Colonic mucosa (tissue), 4 donors: ENCODE results near the gene MOSPD3. TPM values are rescaled to one million over a fixed set of nuclear protein-coding genes. Genes with fewer than 3 reads are reported as not detected.
A peak's percentile ranks its signal among the peaks of the same experiment; 100 is the strongest.

Source experiments
- DNase-seq: peaks from one replicate; pipeline ENCODE4 v3.0.0-alpha.2; 2020
- H3K27ac ChIP-seq: fragments of 200-600 bp; one replicate; pipeline ENCODE4 v1.8.0; 2021
- H3K27me3 ChIP-seq: fragments of 200-600 bp; one replicate; pipeline ENCODE4 v1.8.0; 2021
- H3K36me3 ChIP-seq: fragments of 200-600 bp; one replicate; pipeline ENCODE4 v1.8.0; 2021
- H3K4me1 ChIP-seq: fragments of 200-600 bp; one replicate; pipeline ENCODE4 v1.8.0; 2021; ENCODE audit warnings: mild to moderate bottlenecking
- H3K4me3 ChIP-seq: fragments of 200-600 bp; one replicate; pipeline ENCODE4 v1.8.0; 2021
- H3K9ac ChIP-seq, 2 donors: one replicate each; pipeline ENCODE4 v1.7.0; 2013; ENCODE audit warnings: control low read depth in 2 of 2, low read depth in 2 of 2, low read length in 2 of 2
- H3K9me3 ChIP-seq: fragments of 200-600 bp; one replicate; pipeline ENCODE4 v1.8.0; 2021
- intact Hi-C: fragments of 100-400 bp; cut with DNase I; formaldehyde crosslinking; loops from one replicate; pipeline ENCODE4 v1.14.1; 2022
- total RNA-seq, 2 donors: library from RNA; stranded (reverse); fragmentation: NEBNext Ultra II Directional in 1 of 2; extraction: Animal tissue kit (Norgen Biotek cat#: 25700) in 1 of 2; gene quantifications; one replicate each; pipeline ENCODE4 v1.2.1, GENCODE V29; 2021
- TF ChIP-seq, protein P1 (sequence below): fragments of 200-600 bp; IDR thresholded peaks from one replicate; pipeline ENCODE4 v1.8.0; 2022; ENCODE audit warnings: antibody characterized with exemption, mild to moderate bottlenecking
- donor health status: healthy.
- donor health status: DM: no; HTN: no; CAD: no.
- donor health status: DM: no; HTN: no; CAD: no.

MOSPD3 gene
- total RNA-seq, 2 donors from 2014 or later, result 15.1 to 16.9 TPM

DNA sequence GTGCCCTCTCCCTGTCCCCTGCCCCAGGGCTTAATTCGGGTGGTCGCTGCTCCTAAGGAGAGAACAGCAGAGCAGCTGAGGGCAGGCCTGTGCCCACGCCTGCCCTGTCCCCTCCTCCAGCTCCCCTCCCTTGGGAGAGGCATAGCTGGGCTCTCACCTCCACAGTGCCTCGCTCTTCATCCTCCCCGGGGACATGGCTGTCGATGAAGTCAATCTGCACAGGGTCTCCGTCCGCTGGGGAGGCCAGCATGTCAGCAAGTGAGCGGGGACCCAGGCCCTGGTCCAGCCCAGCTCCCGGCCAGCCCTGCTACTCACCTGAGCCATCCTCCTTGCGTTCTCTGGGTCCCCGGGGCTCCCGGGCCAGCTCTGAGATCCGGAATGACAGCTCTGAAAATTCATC lies 34.8 kb upstream of the MOSPD3 start:
- no peak for DNase-seq
- TF ChIP-seq, protein P1, sequence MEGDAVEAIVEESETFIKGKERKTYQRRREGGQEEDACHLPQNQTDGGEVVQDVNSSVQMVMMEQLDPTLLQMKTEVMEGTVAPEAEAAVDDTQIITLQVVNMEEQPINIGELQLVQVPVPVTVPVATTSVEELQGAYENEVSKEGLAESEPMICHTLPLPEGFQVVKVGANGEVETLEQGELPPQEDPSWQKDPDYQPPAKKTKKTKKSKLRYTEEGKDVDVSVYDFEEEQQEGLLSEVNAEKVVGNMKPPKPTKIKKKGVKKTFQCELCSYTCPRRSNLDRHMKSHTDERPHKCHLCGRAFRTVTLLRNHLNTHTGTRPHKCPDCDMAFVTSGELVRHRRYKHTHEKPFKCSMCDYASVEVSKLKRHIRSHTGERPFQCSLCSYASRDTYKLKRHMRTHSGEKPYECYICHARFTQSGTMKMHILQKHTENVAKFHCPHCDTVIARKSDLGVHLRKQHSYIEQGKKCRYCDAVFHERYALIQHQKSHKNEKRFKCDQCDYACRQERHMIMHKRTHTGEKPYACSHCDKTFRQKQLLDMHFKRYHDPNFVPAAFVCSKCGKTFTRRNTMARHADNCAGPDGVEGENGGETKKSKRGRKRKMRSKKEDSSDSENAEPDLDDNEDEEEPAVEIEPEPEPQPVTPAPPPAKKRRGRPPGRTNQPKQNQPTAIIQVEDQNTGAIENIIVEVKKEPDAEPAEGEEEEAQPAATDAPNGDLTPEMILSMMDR, result no peak
- intact Hi-C loops, result no loop called here
- no peak overlapping the region for H3K27ac ChIP-seq
- no peak overlapping the region for H3K9ac ChIP-seq
- no peaks in the 10 kb centered on the region for H3K9me3 ChIP-seq
- H3K27me3 ChIP-seq, result no peaks in the 10 kb centered on the region
- no peaks in the 10 kb centered on the region for H3K4me1 ChIP-seq
- no peak overlapping the region for H3K4me3 ChIP-seq
- H3K36me3 ChIP-seq, result peaks cover 24% of the 10 kb centered on the region

DNA sequence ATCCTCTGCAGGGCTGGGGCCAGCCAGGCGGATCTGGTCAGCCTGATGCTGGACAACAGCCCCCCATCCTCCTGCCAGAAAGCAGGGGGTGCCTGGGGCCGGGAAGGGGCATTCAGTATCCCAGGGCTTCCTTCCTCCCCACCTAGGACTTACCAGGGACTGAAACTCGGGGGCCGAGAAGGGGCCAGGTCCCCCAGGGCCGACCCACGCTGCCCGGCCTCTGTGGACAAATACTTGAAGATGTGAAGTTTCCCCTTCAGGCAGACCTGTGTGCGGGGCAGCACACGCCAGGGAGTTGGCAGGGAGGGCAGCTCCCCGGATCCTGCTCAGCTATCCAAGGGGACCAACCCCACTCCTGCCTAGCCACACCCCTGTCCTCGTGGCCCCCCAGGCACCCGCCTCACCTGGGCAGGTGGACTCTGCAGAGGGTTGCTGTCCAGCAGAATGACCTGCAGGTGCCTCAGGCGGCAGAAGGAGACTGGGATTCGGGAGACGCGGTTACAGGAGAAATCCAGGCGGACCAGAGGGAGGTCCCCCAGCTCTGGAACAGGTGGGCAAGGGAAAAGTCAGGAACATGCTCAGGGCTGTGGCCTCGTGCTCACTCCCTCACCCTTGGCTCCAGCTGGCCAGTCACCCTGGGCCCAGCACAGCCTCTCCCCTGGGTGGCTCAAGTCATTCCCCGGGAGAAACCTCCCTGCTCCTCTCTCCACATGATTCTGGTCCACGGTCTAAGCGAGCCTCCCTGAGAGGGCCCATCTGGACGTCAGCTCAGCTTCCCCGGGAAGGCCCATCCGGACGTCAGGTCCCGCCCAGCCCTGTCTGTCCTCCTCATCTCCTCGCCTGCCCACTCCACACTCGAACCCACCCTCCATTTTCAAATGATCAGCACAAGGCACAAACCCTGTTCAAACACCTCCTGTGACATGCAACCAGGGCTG lies 33.8 kb upstream of the MOSPD3 start:
- Histone ChIP-seq H3K4me3 (no peak overlapping the region), H3K27me3 (no peaks in the 10 kb centered on the region), H3K27ac (no peak overlapping the region), H3K9me3 (no peaks in the 10 kb centered on the region), H3K36me3 (peaks cover 24% of the 10 kb centered on the region), H3K4me1 (peaks cover 5% of the 10 kb centered on the region), H3K9ac (no peak overlapping the region)
- intact Hi-C loops, result no loop called here
- TF ChIP-seq, protein P1, result no peak
- no peak for DNase-seq

DNA sequence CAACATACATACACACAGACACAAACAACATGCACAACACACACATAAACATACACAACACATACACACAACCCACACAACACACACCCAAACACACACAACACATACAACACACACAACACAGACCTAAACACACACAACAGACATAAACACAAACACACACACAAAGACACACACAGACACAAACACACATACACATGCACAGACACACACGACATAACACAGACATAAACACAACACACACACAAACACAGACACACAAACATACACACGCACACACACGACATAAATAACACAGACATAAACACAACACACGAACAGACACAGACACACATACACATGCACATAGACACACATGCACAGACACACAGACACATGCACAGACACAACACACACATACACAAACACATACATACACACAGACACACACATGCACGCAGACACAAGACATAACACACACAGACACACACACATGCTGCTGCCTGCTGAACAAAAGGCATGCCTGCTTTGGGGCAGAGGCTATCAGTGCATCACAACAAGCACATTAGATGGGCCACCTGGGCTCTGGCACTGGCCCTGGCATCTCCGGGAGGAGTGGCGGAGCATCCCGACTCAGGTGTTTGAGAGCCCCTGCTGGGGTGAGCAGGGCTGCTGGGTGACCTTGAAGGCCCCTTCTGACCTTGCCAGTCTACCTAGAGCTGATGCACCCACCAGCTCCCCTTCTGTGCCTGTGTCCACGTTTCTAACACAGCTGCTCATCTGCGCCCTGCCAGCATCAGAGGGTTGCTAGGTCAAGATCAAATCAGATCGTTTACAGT lies 31.7 kb upstream of the MOSPD3 start:
- TF ChIP-seq, protein P1, result no peak
- Histone ChIP-seq H3K36me3 (peaks cover 24% of the 10 kb centered on the region), H3K27me3 (no peaks in the 10 kb centered on the region), H3K9me3 (no peaks in the 10 kb centered on the region), H3K9ac (no peak overlapping the region), H3K4me1 (peaks cover 16% of the 10 kb centered on the region), H3K27ac (no peak overlapping the region), H3K4me3 (no peak overlapping the region)
- DNase-seq, result no peak
- intact Hi-C loops, result no loop called here

DNA sequence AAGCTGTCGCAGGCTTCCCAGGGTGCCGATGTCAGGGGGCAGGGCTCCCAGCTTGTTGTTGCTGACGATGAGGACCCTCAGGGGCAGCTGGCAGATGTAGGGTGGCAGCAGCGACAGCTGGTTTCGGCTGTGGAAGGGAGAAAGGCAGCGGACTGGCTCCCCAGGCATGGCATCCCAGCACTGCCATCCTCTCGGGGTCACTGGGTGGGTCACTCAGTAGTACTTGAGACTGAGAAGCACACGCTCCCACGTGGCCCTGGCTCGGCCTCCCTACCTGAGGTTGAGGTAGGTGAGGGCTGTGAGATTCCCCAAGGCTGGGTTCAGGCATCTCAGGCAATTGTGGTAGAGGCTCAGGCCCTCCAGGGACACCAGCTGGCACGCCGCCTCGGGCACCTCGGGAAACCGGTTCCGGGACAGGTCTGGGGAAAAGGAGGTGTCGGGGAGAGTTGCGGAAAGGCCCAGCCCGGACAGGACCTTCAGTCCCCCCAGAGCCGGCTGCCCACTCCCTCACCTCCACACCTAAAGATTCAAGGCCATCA lies 30.2 kb upstream of the MOSPD3 start:
- intact Hi-C loops, result no loop called here
- H3K4me3 ChIP-seq, result no peak overlapping the region
- H3K27ac ChIP-seq, result no peak overlapping the region
- H3K27me3 ChIP-seq, result no peaks in the 10 kb centered on the region
- peaks cover 24% of the 10 kb centered on the region for H3K36me3 ChIP-seq
- no peak for DNase-seq
- H3K9ac ChIP-seq, result no peak overlapping the region
- no peaks in the 10 kb centered on the region for H3K9me3 ChIP-seq
- TF ChIP-seq, protein P1, result no peak
- peaks cover 16% of the 10 kb centered on the region for H3K4me1 ChIP-seq

DNA sequence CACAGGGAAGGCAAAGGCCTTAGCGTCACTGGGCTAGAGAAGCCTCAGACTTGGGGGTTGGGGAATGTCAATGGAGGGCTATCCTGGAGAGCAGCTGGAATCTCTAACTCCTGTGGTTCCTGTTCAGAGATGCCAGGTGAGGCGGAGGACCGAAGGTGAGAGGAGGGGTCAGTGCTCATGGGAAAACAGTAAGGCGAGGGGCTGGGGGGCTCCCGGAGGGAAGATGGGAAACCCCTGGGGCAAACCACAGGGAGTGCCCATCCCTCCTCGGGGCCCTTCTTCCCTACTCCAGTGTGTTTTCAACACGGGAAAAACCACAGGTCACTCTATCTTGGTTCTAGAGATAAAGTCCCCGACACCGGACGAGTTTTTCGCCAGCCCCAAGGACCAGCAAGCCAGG lies 29.7 kb upstream of the MOSPD3 start:
- intact Hi-C loops, result no loop called here
- peak overlapping the region; percentile 100 for H3K27ac ChIP-seq
- TF ChIP-seq, protein P1, result no peak
- DNase-seq, result no peak
- H3K27me3 ChIP-seq, result no peaks in the 10 kb centered on the region
- H3K36me3 ChIP-seq, result peaks cover 22% of the 10 kb centered on the region
- H3K9ac ChIP-seq, result peak overlapping the region; percentile 36 to 94
- H3K4me3 ChIP-seq, result no peak overlapping the region
- H3K4me1 ChIP-seq, result peaks cover 16% of the 10 kb centered on the region
- no peaks in the 10 kb centered on the region for H3K9me3 ChIP-seq
